ENCODE data around the gene ZNF584.

- no peak for TF ChIP-seq EZH2 (IDR thresholded peaks at IDR 0.05; ENCODE audit: borderline replicate concordance, insufficient read depth, low read depth, low read length, poor library complexity, severe bottlenecking)
- no peak for TF ChIP-seq CTCF (IDR thresholded peaks at IDR 0.05)
Observed at GRCh38 chr19:58379246-58379645, 29.2 kb upstream of the ZNF584 start.

Measured in B cell (primary cell).